Measurements from ENCODE around the gene WDR70. TPM values are rescaled to one million over a fixed set of nuclear protein-coding genes. Genes with fewer than 3 reads are reported as not detected.

The WDR70 gene
- total RNA-seq, 1 experiment from 2014 or later: 25.0 TPM

DNA sequence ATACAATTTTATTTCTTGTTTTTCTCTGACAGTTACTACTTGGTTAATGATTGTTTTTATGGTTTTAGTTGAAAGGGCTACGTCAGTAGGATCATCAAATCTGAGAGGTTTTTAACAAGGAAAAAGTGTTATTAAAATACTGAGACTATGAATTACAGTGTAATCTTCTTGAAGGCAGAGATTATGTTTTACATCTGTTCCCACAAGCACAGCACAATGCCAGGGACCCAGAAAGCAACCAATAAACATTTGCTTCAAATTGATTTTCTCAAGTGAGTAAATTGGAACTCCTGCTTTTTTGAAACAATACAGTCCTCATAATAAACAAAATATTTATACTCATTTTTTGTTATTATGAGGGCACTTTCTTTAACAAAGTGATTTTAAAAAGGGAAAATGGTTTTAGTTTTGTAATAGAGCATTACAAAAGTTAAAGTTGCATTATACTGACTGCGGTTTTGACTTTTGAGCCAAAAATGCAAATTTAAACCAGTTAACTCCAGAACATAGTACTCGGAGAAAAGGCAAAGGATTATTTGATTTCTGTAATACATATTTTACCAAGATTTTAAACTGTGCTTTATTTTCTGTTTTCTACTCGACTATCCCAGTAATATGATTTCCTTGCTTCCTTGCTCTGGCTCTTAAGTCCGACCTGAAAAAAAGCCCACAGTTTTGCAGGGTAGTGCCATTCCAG, 283.8 kb downstream of the WDR70 start:
- H3K36me3 ChIP-seq (ENCODE audit: low read depth, low read length): no peaks in the 10 kb centered on the region
- ATAC-seq (no peak), DNase-seq (no peak)
- no TSS peak for BruUV-seq (replicated peaks)
- no peaks in the 10 kb centered on the region for H3K9me2 ChIP-seq (replicated peaks; ENCODE audit: low read length)
- H3K4me3 ChIP-seq (ENCODE audit: low read length): no peak overlapping the region
- H3K27ac ChIP-seq (ENCODE audit: low read length): no peak overlapping the region
- no peaks in the 10 kb centered on the region for H3F3A ChIP-seq (ENCODE audit: low read length, unreplicated experiment)
- no peaks in the 10 kb centered on the region for H3K27me3 ChIP-seq (ENCODE audit: low read length)
- POLR2A ChIA-PET (ENCODE audit: unreplicated experiment): no interaction called here
- no peak overlapping the region for H3K9ac ChIP-seq (ENCODE audit: low read length)
- H3K9me3 ChIP-seq (ENCODE audit: low read length): no peaks in the 10 kb centered on the region
- intact Hi-C loops (cut with micrococcal nuclease): no loop called here
- no peaks in the 10 kb centered on the region for H3K79me2 ChIP-seq (ENCODE audit: low read length)
- no peak overlapping the region for H3K4me2 ChIP-seq (ENCODE audit: low read length)
- no peak overlapping the region for H2AFZ ChIP-seq (ENCODE audit: low read length)
- CTCF ChIA-PET: no interaction called here
- H4K20me1 ChIP-seq (ENCODE audit: low read length): no peaks in the 10 kb centered on the region
- TF ChIP-seq CTCF (conservative IDR thresholded peaks at IDR 0.05; ENCODE audit: low read depth, low read length): no peak
- TF ChIP-seq EZH2phosphoT487 (IDR thresholded peaks at IDR 0.05; ENCODE audit: borderline replicate concordance, low read length): no peak
- TF ChIP-seq EZH2 (IDR thresholded peaks at IDR 0.05; ENCODE audit: low read length, unreplicated experiment): no peak
- H3K4me1 ChIP-seq (ENCODE audit: insufficient read depth, low read length): peaks cover 21% of the 10 kb centered on the region

DNA sequence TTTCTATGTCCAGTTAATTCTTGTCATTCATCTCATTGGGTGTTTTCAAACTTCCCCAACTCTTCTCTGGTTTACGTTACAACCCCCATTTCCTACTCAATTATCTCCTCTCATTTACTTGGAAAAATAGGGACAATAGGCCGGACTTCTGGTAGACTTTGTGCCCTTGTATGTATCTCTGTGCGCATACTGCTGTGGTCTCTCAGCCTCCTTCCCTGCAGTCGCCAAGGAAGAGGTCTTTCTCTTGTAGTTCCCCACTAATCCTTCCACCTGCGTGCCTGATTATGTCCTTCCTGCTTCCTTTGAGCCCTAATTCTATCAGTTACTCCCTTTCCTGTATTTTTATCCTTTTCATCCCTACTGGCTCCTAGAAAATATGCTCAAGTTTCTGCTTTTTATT, 284.4 kb downstream of the WDR70 start:
- no peak for ATAC-seq
- Histone ChIP-seq H3K9ac (ENCODE audit: low read length) (no peak overlapping the region), H4K20me1 (ENCODE audit: low read length) (no peaks in the 10 kb centered on the region), H3K4me2 (ENCODE audit: low read length) (no peak overlapping the region), H3K36me3 (ENCODE audit: low read depth, low read length) (no peaks in the 10 kb centered on the region), H3F3A (ENCODE audit: low read length, unreplicated experiment) (no peaks in the 10 kb centered on the region), H3K27ac (ENCODE audit: low read length) (no peak overlapping the region), H3K9me3 (ENCODE audit: low read length) (no peaks in the 10 kb centered on the region), H3K4me3 (ENCODE audit: low read length) (no peak overlapping the region), H3K9me2 (replicated peaks; ENCODE audit: low read length) (no peaks in the 10 kb centered on the region), H3K27me3 (ENCODE audit: low read length) (no peaks in the 10 kb centered on the region), H3K4me1 (ENCODE audit: insufficient read depth, low read length) (peaks cover 19% of the 10 kb centered on the region), H3K79me2 (ENCODE audit: low read length) (no peaks in the 10 kb centered on the region), H2AFZ (ENCODE audit: low read length) (no peak overlapping the region)
- ChIA-PET POLR2A (ENCODE audit: unreplicated experiment) (no interaction called here), CTCF (no interaction called here)
- no peak for TF ChIP-seq EZH2phosphoT487 (IDR thresholded peaks at IDR 0.05; ENCODE audit: borderline replicate concordance, low read length)
- TF ChIP-seq EZH2 (IDR thresholded peaks at IDR 0.05; ENCODE audit: low read length, unreplicated experiment): no peak
- TF ChIP-seq CTCF (conservative IDR thresholded peaks at IDR 0.05; ENCODE audit: low read depth, low read length): no peak
- intact Hi-C loops (cut with micrococcal nuclease): no loop called here
- BruUV-seq (replicated peaks): no TSS peak
- DNase-seq: no peak

GRCh38 chr5:37664551-37664950, 285.4 kb downstream of the WDR70 start:
- H3K36me3 ChIP-seq (ENCODE audit: low read depth, low read length): no peaks in the 10 kb centered on the region
- no peaks in the 10 kb centered on the region for H3K27me3 ChIP-seq (ENCODE audit: low read length)
- H3K4me3 ChIP-seq (ENCODE audit: low read length): no peak overlapping the region
- H3K4me1 ChIP-seq (ENCODE audit: insufficient read depth, low read length): peaks cover 28% of the 10 kb centered on the region
- no peak overlapping the region for H2AFZ ChIP-seq (ENCODE audit: low read length)
- no peaks in the 10 kb centered on the region for H3K79me2 ChIP-seq (ENCODE audit: low read length)
- no peak for DNase-seq
- intact Hi-C loops (cut with micrococcal nuclease): no loop called here
- CTCF ChIA-PET: no interaction called here
- H3K4me2 ChIP-seq (ENCODE audit: low read length): no peak overlapping the region
- H3K9ac ChIP-seq (ENCODE audit: low read length): no peak overlapping the region
- no peak overlapping the region for H3K27ac ChIP-seq (ENCODE audit: low read length)
- no peaks in the 10 kb centered on the region for H3K9me2 ChIP-seq (replicated peaks; ENCODE audit: low read length)
- no peaks in the 10 kb centered on the region for H4K20me1 ChIP-seq (ENCODE audit: low read length)
- no TSS peak for BruUV-seq (replicated peaks)
- ATAC-seq: no peak
- TF ChIP-seq EZH2phosphoT487 (IDR thresholded peaks at IDR 0.05; ENCODE audit: borderline replicate concordance, low read length): no peak
- TF ChIP-seq CTCF (conservative IDR thresholded peaks at IDR 0.05; ENCODE audit: low read depth, low read length): no peak
- TF ChIP-seq EZH2 (IDR thresholded peaks at IDR 0.05; ENCODE audit: low read length, unreplicated experiment): no peak
- H3K9me3 ChIP-seq (ENCODE audit: low read length): no peaks in the 10 kb centered on the region
- POLR2A ChIA-PET (ENCODE audit: unreplicated experiment): no interaction called here
- H3F3A ChIP-seq (ENCODE audit: low read length, unreplicated experiment): no peaks in the 10 kb centered on the region
